Mesothelial cell of epicardium (in vitro differentiated cells): ENCODE measurements around the gene SYNE3. TPM values are rescaled to one million over a fixed set of nuclear protein-coding genes. Genes with fewer than 3 reads are reported as not detected.

ENCODE experiments used
- DNase-seq, 2 experiments: peaks; one replicate each; pipeline ENCODE4 v3.0.0; 2021; ENCODE audit warnings: low spot score in 2 of 2; ENCODE audit not compliant: unreplicated experiment in 2 of 2
- H3K27ac Mint-ChIP-seq: 2 replicates; pipeline ENCODE4 v1.8.0; 2021; ENCODE audit warnings: mixed read lengths
- H3K27me3 Mint-ChIP-seq: 2 replicates; pipeline ENCODE4 v1.8.0; 2021; ENCODE audit warnings: low read depth, mixed read lengths
- H3K36me3 Mint-ChIP-seq: 2 replicates; pipeline ENCODE4 v1.8.0; 2021; ENCODE audit warnings: mixed read lengths
- H3K4me1 Mint-ChIP-seq: 2 replicates; pipeline ENCODE4 v1.8.0; 2021; ENCODE audit warnings: mixed read lengths
- H3K4me3 Mint-ChIP-seq: 2 replicates; pipeline ENCODE4 v1.8.0; 2021; ENCODE audit warnings: mild to moderate bottlenecking, moderate library complexity, mixed read lengths
- H3K9me3 Mint-ChIP-seq: 2 replicates; pipeline ENCODE4 v1.8.0; 2021; ENCODE audit warnings: mixed read lengths
- CTCF ChIP-seq: fragments of 200-600 bp; sonication (generic); IDR thresholded peaks from one replicate; pipeline ENCODE4 v1.5.0; 2021; ENCODE audit warnings: antibody characterized with exemption; ENCODE audit not compliant: unreplicated experiment
- total RNA-seq: library from RNA; stranded (reverse); gene quantifications from 3 replicates; pipeline ENCODE4 v1.2.1, GENCODE V29; 2021

The SYNE3 gene
- total RNA-seq, 1 donor from 2014 or later, result 1.9 TPM

GRCh38 chr14:95493503-95493902 lies 22.9 kb downstream of the SYNE3 start:
- Mint-ChIP-seq H3K4me1 (peaks cover 9% of the 10 kb centered on the region), H3K27ac (no peak overlapping the region)

GRCh38 chr14:95491936-95492608 lies 24.4 kb downstream of the SYNE3 start:
- Mint-ChIP-seq H3K27ac (no peak overlapping the region), H3K36me3 (no peaks in the 10 kb centered on the region), H3K27me3 (peaks cover 10% of the 10 kb centered on the region), H3K9me3 (peaks cover 14% of the 10 kb centered on the region), H3K4me3 (no peak overlapping the region), H3K4me1 (peaks cover 9% of the 10 kb centered on the region)
- no peak for DNase-seq
- no peak for TF ChIP-seq CTCF

More at GRCh38 chr14:95493503-95493902, 22.9 kb downstream of the SYNE3 start:
- peaks cover 4% of the 10 kb centered on the region for H3K27me3 Mint-ChIP-seq
- DNase-seq, result no peak
- TF ChIP-seq CTCF, result no peak
- peaks cover 14% of the 10 kb centered on the region for H3K9me3 Mint-ChIP-seq
- H3K36me3 Mint-ChIP-seq, result no peaks in the 10 kb centered on the region
- no peak overlapping the region for H3K4me3 Mint-ChIP-seq

- Mint-ChIP-seq H3K36me3 (no peaks in the 10 kb centered on the region), H3K9me3 (peaks cover 14% of the 10 kb centered on the region), H3K27ac (no peak overlapping the region), H3K4me1 (no peaks in the 10 kb centered on the region), H3K27me3 (peaks cover 18% of the 10 kb centered on the region), H3K4me3 (no peak overlapping the region)
- DNase-seq, result no peak
- TF ChIP-seq CTCF, result no peak
Observed at GRCh38 chr14:95490727-95491451, 25.6 kb downstream of the SYNE3 start.

- H3K36me3 Mint-ChIP-seq, result no peaks in the 10 kb centered on the region
Observed at GRCh38 chr14:95490138-95490509, 26.3 kb downstream of the SYNE3 start.

More at GRCh38 chr14:95490138-95490509, 26.3 kb downstream of the SYNE3 start:
- Mint-ChIP-seq H3K4me1 (no peaks in the 10 kb centered on the region), H3K9me3 (peaks cover 14% of the 10 kb centered on the region), H3K27ac (no peak overlapping the region), H3K27me3 (peaks cover 25% of the 10 kb centered on the region), H3K4me3 (no peak overlapping the region)
- TF ChIP-seq CTCF, result no peak
- no peak for DNase-seq
